NCI-H524 treated with DMSO at 0.1 percent for 48 hours (cell line): Measurements from ENCODE around the gene HOXA7.
A peak's percentile ranks its signal among the peaks of the same experiment; 100 is the strongest.

Source experiments
- DNase-seq: peaks from one replicate; lab custom pipeline; 2025; lab: John Stamatoyannopoulos, UW

Gene HOXA7

GRCh38 chr7:27193335-27194001 is 37.0 kb upstream of the HOXA7 start:
- DNase-seq = no peak

GRCh38 chr7:27192546-27193334 is 36.3 kb upstream of the HOXA7 start:
- DNase-seq = no peak

GRCh38 chr7:27191833-27192545 is 35.5 kb upstream of the HOXA7 start:
- no peak for DNase-seq

- no peak for DNase-seq
These were observed 34.8 kb upstream of the HOXA7 start for GRCh38 chr7:27191161-27191731.

GRCh38 chr7:27189997-27190748 is 33.7 kb upstream of the HOXA7 start:
- peak; percentile 75 for DNase-seq

GRCh38 chr7:27189295-27189996 is 33.0 kb upstream of the HOXA7 start:
- DNase-seq = no peak

- no peak for DNase-seq
These were observed 32.2 kb upstream of the HOXA7 start for GRCh38 chr7:27188386-27189294.

GRCh38 chr7:27187475-27188385 is 31.3 kb upstream of the HOXA7 start:
- DNase-seq = no peak

GRCh38 chr7:27186668-27187474 is 30.4 kb upstream of the HOXA7 start:
- no peak for DNase-seq

GRCh38 chr7:27185854-27186667 is 29.6 kb upstream of the HOXA7 start:
- DNase-seq = no peak

GRCh38 chr7:27185013-27185853 is 28.8 kb upstream of the HOXA7 start, which contains the start of gene HOXA11:
Gene HOXA11, minus strand, starts transcription at chr7:27185232. Its CDS starts 88 bp downstream, at chr7:27185144.
- DNase-seq = no peak

- no peak for DNase-seq
These were observed 28.0 kb upstream of the HOXA7 start for GRCh38 chr7:27184337-27185012.

GRCh38 chr7:27183682-27184336 is 27.3 kb upstream of the HOXA7 start:
- no peak for DNase-seq

GRCh38 chr7:27182861-27183681 is 26.6 kb upstream of the HOXA7 start:
- peak; percentile 23 for DNase-seq
